HG03575 (cell line): ENCODE results near the gene QRICH1.

Experiments used
- ATAC-seq: cut with Tn5 transposase; IDR thresholded peaks from one replicate; pipeline ENCODE4 v1.9.1; 2021; ENCODE audit not compliant: unreplicated experiment, insufficient number of reproducible peaks, low FRiP score; ENCODE audit errors: extremely low read depth

QRICH1 gene

DNA sequence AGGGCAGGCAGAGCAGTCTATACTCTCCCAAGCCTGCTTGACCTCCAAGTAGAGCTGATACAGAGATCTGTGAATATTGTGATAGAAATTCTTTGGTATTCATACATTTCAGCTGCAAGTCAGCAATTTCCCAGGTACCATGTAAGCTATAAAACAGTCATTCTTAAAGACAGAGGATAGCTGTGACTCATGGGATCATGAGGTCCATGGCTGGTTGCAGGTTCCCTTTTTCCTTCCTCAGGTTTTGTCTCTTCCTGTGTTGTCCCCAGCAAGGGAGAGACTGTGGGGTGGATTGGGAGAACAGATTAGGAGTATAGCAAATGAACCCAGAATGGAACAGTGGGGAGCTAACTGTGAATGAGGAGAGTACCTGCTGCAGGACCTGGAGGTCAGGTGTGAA, 109.2 kb downstream of the QRICH1 start:
- no peak for ATAC-seq

DNA sequence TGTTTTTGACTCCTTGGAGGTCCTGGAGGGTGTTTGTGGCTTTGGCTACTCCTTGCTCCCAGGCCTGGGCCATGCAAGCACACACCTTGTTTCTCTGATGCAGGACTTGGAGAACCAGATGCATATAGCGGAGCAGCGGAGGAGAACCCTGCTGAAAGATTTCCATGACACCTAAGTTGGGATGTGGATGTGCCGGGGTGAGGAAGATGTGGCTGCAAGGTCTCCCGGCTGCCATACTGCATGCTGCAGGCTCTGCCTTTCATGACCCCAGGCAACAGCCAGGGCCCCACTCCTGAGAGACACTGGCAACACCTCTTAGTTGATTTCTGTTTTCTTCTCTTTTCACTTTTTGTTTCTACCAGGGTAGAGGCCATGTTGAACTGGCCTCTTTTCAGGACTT, 110.8 kb downstream of the QRICH1 start:
- no peak for ATAC-seq

DNA sequence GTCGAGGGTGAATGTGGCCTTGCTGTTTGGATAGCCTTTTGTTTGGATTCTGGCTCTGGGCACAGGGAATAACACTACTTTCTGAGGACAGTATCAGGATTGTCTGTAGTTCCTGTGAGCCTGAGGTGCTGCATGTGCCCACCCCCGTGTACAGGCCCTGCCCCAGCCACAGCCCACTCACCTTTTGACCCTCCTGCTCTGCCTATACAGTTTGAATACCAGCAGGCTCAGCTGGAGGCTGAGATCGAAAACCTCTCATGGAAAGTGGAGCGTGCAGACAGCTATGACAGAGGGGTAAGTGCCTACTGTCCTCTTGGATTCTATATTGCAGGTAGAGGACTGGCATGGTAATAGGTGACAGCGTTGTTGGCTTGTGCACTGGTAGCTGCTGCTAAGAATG, 111.2 kb downstream of the QRICH1 start:
- no peak for ATAC-seq

DNA sequence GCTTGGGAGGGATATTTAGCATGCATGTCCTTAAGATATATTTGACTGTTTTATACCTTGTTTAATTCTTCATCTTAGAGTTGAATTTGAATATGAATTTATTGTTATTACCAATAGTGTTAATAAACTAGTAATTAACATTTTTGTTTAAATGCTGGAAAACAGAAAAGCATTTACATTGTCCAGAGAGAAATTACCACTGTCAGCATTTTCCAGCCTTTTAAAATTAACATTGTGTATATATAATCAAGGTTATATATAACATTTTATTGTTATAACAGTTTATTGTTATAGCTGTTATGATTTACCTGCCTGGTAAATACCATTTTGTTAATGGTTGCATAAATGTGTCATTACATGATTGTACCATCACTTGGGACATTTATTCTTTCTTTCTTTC, 111.9 kb downstream of the QRICH1 start:
- ATAC-seq, result no peak

DNA sequence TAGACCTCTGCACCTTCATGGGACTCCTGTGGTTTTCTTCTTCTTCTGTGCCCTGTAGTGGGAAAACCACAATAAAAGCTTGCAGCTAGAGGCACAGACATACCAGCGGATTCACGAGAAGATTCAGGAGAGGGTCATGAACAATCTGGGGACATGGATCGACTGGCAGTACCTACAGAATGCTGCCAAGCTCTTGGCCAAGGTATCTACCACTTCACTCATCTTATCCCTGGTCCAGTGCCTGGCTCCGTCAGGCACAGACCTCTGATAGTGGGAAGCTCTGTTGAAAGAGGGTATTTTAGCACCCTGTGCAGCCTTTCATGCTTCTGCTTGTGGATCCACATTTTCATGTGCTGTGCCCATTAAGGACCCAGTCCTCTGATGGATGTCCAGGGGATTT, 113.6 kb downstream of the QRICH1 start:
- no peak for ATAC-seq
